AG09319 (cell line): ENCODE measurements around the gene SEC31A.

Experiments
- DNase-seq: peaks from one replicate; pipeline ENCODE4 v3.0.0-alpha.2; 2010; ENCODE audit warnings: low read depth; ENCODE audit errors: extremely low read depth
- TF ChIP-seq, protein P1 (sequence below): IDR thresholded peaks from 2 replicates; pipeline ENCODE4 v1.5.1; 2011; ENCODE audit warnings: low read depth, mild to moderate bottlenecking, inconsistent platforms, low read length, moderate library complexity

SEC31A gene

DNA sequence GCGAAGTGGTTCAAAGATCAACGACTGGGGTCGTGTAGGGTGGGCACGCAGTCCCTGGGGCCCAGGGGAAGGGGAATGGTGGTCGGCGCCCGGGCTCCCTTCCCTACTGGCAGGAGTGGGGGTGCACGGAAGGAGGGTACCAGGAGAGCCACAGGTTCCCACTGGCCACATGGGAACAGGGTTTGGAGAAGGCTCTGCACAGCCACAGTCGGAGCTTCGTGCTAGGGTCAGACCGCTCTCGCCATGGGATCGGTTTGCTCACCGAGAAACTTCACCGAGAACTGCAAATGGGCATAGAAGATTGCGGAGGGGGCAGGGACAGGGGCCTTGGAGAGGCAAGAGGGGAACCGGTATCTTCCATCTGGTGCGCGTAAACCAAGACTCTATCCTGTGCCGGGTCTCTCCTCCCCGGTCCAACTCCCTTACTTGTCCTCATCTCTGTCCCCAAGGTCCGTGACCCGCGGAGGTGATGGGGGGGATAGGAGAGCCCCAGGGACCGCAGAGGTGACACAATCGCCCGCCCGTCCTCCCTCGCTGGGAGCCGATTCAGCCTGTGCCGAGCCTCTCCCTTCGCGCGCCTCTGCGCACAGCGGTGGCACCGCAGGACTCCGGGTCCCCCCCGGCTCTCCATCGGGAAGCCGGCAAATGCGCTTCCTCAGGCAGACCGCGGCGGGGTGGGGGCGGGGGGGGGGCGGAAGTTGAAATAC lies 93.4 kb downstream of the SEC31A start:
- TF ChIP-seq, protein P1, sequence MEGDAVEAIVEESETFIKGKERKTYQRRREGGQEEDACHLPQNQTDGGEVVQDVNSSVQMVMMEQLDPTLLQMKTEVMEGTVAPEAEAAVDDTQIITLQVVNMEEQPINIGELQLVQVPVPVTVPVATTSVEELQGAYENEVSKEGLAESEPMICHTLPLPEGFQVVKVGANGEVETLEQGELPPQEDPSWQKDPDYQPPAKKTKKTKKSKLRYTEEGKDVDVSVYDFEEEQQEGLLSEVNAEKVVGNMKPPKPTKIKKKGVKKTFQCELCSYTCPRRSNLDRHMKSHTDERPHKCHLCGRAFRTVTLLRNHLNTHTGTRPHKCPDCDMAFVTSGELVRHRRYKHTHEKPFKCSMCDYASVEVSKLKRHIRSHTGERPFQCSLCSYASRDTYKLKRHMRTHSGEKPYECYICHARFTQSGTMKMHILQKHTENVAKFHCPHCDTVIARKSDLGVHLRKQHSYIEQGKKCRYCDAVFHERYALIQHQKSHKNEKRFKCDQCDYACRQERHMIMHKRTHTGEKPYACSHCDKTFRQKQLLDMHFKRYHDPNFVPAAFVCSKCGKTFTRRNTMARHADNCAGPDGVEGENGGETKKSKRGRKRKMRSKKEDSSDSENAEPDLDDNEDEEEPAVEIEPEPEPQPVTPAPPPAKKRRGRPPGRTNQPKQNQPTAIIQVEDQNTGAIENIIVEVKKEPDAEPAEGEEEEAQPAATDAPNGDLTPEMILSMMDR = no peak
- no peak for DNase-seq

GRCh38 chr4:82797040-82797404 lies 93.9 kb downstream of the SEC31A start:
- DNase-seq = no peak
- TF ChIP-seq, protein P1 = no peak

DNA sequence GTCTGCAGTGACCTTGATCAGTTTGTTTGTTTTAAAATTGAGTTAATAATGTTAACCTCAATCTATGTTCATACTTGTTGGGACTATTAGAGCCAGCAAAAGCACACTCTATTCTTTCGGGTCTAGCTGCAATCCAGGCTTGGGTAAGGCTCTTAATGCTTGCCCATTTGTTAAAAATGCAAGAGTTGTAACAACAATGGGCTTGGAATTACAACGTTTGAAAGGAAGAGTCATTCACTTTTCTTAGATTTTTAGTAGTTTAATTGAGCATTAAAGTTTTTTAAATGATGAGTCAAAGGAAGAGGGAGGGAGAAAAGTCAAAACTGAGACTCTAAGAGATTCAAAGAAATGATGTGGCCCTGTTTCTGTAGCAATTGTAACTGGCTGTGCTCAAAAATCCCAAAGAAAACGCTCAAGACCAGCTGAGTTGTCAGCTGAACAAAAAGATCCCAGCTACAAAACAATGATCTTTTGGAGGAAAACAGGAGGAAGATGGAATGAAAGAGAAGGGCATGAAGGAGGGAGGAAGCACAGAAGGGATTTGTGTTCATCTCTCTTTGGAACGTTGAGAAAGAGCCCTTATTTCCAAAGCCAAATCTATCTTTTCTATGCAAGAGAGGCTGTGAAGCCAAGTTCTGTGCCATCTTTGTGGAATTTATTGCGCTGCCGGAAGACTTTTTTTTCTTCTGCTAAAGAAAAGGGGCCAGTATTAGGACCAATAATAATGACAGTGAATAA lies 97.9 kb downstream of the SEC31A start:
- TF ChIP-seq, protein P1 = no peak
- DNase-seq = no peak

DNA sequence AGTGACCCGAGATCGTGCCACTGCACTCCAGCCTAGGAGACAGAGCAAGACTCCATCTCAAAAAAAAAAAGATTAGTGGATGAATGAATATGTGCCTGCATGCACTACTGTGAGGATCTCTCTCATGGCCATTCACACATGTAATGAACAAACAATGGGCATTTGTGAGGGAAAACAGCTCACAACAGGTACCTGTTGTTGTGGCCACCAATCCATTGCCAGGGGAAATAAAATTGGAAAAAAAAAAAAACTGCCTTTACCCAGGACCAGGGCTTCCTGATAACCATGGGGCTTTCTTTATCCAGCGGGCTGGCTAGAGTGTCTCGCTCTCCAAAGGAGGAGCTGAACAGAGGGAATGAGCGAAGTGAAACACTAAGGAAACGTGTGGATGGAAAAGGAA lies 99.8 kb downstream of the SEC31A start:
- TF ChIP-seq, protein P1 = no peak
- DNase-seq = no peak

GRCh38 chr4:82790060-82790660 lies 100.8 kb downstream of the SEC31A start:
- TF ChIP-seq, protein P1 = no peak
- no peak for DNase-seq

DNA sequence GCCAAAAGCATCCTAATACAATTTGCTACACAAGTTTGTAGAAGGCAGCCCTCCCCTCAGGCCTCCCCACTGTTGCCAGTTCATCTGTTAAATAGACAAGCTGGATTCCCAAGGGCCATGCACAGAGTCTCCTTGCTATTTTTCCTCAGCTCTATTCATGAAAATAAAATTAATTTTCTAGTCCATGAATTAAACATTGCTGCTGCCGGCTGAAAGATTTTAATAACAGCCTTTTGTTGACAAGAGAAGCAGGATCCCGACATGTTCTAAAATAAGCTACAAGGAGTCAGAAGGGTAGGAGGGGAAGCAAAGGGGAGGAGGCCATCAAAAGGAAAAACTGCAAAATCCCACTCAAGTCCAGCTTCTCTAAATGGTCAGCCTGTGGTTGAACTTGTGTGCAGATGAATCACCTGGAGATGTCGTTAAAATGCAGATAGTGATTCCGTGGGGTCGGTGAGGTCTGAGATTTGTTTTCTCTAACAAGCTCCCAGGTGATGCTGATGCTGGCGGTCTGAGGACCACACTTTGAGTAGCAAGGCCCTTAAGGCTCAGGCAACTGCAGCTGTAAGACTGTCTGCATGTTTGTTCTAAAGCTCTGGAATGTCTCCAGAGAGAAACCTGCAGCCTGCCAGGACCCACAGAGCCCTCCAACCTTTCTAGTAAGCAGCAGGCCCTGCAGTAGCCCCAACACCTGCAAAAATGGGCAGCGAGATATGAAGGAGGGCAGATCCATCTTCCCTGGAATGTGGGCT lies 101.8 kb downstream of the SEC31A start:
- no peak for DNase-seq
- TF ChIP-seq, protein P1 = no peak
